Stimulated activated memory B cell treated with anti-CD40 and anti-IgM and Interleukin-4, amounts not matched to agents 10 μg/mL and 1 μg/mL and 100 μg/mL, for 72 hours (primary cell): ENCODE data around the gene PHACTR4.

Experiments
- ATAC-seq: fragments of 150-1000 bp; cut with Tn5 transposase; 2 replicates; pipeline ENCODE4 v1.10.0; 2021
- H3K27ac Mint-ChIP-seq: one replicate; pipeline ENCODE4 v1.8.0; 2022; ENCODE audit warnings: mild to moderate bottlenecking, mixed read lengths
- H3K27me3 Mint-ChIP-seq: one replicate; pipeline ENCODE4 v1.8.0; 2022; ENCODE audit warnings: mixed read lengths
- H3K36me3 Mint-ChIP-seq: one replicate; pipeline ENCODE4 v1.8.0; 2022; ENCODE audit warnings: mixed read lengths
- H3K4me1 Mint-ChIP-seq: one replicate; pipeline ENCODE4 v1.8.0; 2022; ENCODE audit warnings: mixed read lengths
- H3K4me3 Mint-ChIP-seq: one replicate; pipeline ENCODE4 v1.8.0; 2022; ENCODE audit warnings: mild to moderate bottlenecking, moderate library complexity, mixed read lengths
- H3K9me3 Mint-ChIP-seq: one replicate; pipeline ENCODE4 v1.8.0; 2022; ENCODE audit warnings: mixed read lengths

PHACTR4 gene

GRCh38 chr1:28480308-28480707 is 110.8 kb downstream of the PHACTR4 start:
- H3K4me3 Mint-ChIP-seq = no peak overlapping the region
- no peak overlapping the region for H3K27ac Mint-ChIP-seq
- no peak for ATAC-seq
- no peaks in the 10 kb centered on the region for H3K4me1 Mint-ChIP-seq
- H3K27me3 Mint-ChIP-seq = no peaks in the 10 kb centered on the region
- H3K9me3 Mint-ChIP-seq = no peaks in the 10 kb centered on the region
- peaks cover 29% of the 10 kb centered on the region for H3K36me3 Mint-ChIP-seq

DNA sequence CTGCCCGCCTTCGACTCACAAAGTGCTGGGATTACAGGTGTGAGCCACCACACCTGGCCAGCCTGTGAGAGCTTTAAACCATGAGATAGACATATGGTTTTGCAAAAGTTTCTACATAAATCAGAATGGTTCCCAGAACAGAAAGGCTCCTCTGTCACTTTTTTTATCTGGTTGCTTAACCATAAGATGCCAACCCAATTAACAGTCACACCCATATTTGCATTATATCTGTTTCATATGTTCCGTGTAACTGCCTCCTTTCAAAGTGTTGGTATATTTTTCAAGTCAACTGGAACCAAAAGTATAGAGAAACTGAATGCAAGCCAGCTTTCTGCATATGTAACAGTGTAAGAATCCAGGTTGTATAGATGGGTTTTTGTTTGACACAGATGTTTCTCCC is 112.6 kb downstream of the PHACTR4 start:
- H3K27me3 Mint-ChIP-seq = no peaks in the 10 kb centered on the region
- no peak for ATAC-seq
- peaks cover 29% of the 10 kb centered on the region for H3K36me3 Mint-ChIP-seq

GRCh38 chr1:28482702-28483101 is 113.2 kb downstream of the PHACTR4 start:
- no peaks in the 10 kb centered on the region for H3K9me3 Mint-ChIP-seq
- no peaks in the 10 kb centered on the region for H3K4me1 Mint-ChIP-seq
- no peak for ATAC-seq
- no peaks in the 10 kb centered on the region for H3K27me3 Mint-ChIP-seq
- H3K4me3 Mint-ChIP-seq = no peak overlapping the region
- peaks cover 26% of the 10 kb centered on the region for H3K36me3 Mint-ChIP-seq
- H3K27ac Mint-ChIP-seq = no peak overlapping the region

More for the DNA sequence above, 112.6 kb downstream of the PHACTR4 start:
- no peak overlapping the region for H3K27ac Mint-ChIP-seq
- no peaks in the 10 kb centered on the region for H3K9me3 Mint-ChIP-seq
- H3K4me1 Mint-ChIP-seq = no peaks in the 10 kb centered on the region
- H3K4me3 Mint-ChIP-seq = no peak overlapping the region

GRCh38 chr1:28494737-28495136 is 125.2 kb downstream of the PHACTR4 start:
- peak overlapping the region; percentile 18 for H3K27ac Mint-ChIP-seq
- peaks cover 39% of the 10 kb centered on the region for H3K36me3 Mint-ChIP-seq
- no peaks in the 10 kb centered on the region for H3K4me1 Mint-ChIP-seq
- H3K27me3 Mint-ChIP-seq = no peaks in the 10 kb centered on the region
- no peaks in the 10 kb centered on the region for H3K9me3 Mint-ChIP-seq
- no peak for ATAC-seq
- H3K4me3 Mint-ChIP-seq = no peak overlapping the region

DNA sequence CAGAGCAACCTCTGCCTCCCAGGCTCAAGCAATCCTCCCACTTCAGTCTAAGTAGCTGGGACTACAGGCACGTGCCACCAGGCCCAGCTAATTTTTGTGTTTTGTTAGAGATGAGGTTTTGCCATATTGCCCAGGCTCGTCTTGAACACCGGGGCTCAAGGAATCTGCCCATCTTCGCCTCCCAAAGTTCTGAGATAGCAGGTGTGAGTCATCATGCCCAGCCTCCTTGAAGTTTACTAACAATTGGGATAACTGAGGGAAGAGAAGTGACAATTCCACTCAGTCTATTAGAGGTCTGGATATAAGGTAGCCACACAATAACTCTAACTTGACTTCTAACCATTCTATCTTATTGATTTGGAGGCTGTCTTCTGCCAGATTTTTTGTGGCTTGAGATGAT is 130.0 kb downstream of the PHACTR4 start:
- H3K4me3 Mint-ChIP-seq = no peak overlapping the region
- H3K9me3 Mint-ChIP-seq = no peaks in the 10 kb centered on the region
- H3K4me1 Mint-ChIP-seq = no peaks in the 10 kb centered on the region
- H3K27me3 Mint-ChIP-seq = no peaks in the 10 kb centered on the region
- no peak overlapping the region for H3K27ac Mint-ChIP-seq
- no peak for ATAC-seq
- H3K36me3 Mint-ChIP-seq = peaks cover 20% of the 10 kb centered on the region

- Mint-ChIP-seq H3K4me3 (no peak overlapping the region), H3K36me3 (peaks cover 21% of the 10 kb centered on the region), H3K9me3 (no peaks in the 10 kb centered on the region), H3K4me1 (peaks cover 7% of the 10 kb centered on the region), H3K27ac (peak overlapping the region; percentile 2), H3K27me3 (no peaks in the 10 kb centered on the region)
- no peak for ATAC-seq
These were observed 132.4 kb downstream of the PHACTR4 start for GRCh38 chr1:28501925-28502324.

- H3K27me3 Mint-ChIP-seq = no peaks in the 10 kb centered on the region
- no peak for ATAC-seq
- H3K27ac Mint-ChIP-seq = no peak overlapping the region
- peaks cover 31% of the 10 kb centered on the region for H3K36me3 Mint-ChIP-seq
- H3K4me3 Mint-ChIP-seq = no peak overlapping the region
- peaks cover 7% of the 10 kb centered on the region for H3K4me1 Mint-ChIP-seq
- H3K9me3 Mint-ChIP-seq = no peaks in the 10 kb centered on the region
These were observed 133.6 kb downstream of the PHACTR4 start for GRCh38 chr1:28503117-28503516.

- Mint-ChIP-seq H3K4me3 (peak within 1 kb of the TSS; percentile 95), H3K4me1 (peaks cover 30% of the 10 kb centered on the region), H3K9me3 (no peaks in the 10 kb centered on the region), H3K27ac (peak within 1 kb of the TSS; percentile 99), H3K36me3 (peaks cover 52% of the 10 kb centered on the region), H3K27me3 (no peaks in the 10 kb centered on the region)
- ATAC-seq = peak; percentile 95
These were observed 136.1 kb downstream of the PHACTR4 start, which contains the start of gene RCC1 for GRCh38 chr1:28505406-28506187. Gene RCC1 (plus strand): TSS chr1:28506043. CDS start chr1:28529867, 23,824 bp downstream.

GRCh38 chr1:28506907-28507246 is 137.3 kb downstream of the PHACTR4 start:
- Mint-ChIP-seq H3K4me3 (peak overlapping the region; percentile 95), H3K36me3 (peaks cover 65% of the 10 kb centered on the region), H3K27ac (peak overlapping the region; percentile 99), H3K27me3 (no peaks in the 10 kb centered on the region), H3K4me1 (peaks cover 37% of the 10 kb centered on the region), H3K9me3 (no peaks in the 10 kb centered on the region)
- no peak for ATAC-seq

DNA sequence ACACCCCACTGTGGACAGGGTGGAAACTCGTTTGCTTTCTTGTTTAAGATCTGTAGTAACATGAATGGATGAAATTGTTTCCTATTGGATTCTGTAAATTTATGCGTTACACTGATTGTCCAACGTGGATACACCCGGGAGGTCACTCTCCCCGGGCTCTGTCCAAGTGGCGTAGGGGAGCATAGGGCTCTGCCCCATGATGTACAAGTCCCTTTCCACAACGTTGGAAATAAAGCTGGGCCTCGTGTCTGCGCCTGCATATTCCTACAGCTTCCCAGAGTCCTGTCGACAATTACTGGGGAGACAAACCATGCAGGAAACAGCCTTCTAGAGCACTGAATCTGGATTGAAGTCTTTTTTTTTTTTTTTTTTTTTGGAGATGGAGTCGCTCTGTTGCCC is 137.7 kb downstream of the PHACTR4 start:
- H3K27me3 Mint-ChIP-seq = no peaks in the 10 kb centered on the region
- ATAC-seq = no peak
- H3K4me3 Mint-ChIP-seq = peak overlapping the region; percentile 95
- peak overlapping the region; percentile 99 for H3K27ac Mint-ChIP-seq
- H3K9me3 Mint-ChIP-seq = no peaks in the 10 kb centered on the region
- peaks cover 69% of the 10 kb centered on the region for H3K36me3 Mint-ChIP-seq
- H3K4me1 Mint-ChIP-seq = peaks cover 41% of the 10 kb centered on the region

DNA sequence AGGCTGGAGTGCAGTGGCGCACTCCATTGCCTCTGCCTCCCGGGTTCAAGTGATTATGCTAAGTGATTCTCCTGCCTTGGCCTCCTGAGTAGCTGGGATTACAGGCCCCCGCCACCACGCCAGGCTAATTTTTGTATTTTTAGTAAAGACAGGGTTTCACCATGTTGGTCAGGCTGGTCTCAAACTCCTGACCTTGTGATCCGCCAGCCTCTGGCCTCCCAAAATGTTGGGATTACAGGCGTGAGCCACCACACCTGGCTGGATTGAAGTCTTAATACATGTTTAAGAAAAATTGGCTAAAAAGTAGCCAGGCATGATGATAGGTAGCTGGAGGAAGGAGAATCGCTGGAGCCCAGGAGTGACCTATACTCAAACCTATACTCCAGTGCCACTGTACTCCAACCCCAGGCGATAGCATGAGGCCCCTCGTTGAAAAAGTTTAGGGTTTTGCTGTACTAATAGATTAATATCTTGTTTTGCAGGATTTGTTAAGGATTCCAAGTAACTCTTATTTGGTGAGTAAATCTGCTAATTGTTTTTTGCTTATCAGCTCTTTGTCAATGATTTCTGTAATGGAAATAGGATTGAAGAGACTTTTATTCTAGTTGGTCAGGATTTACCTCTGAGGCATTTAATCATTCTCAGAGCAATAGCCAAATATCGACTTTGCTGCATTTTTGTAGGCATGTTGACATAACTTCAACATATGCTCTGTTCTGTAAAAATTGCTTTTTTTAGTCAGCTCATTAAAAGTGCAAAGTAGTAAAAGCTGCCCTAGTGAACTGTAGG is 138.3 kb downstream of the PHACTR4 start:
- H3K4me3 Mint-ChIP-seq = peak overlapping the region; percentile 95
- peaks cover 75% of the 10 kb centered on the region for H3K36me3 Mint-ChIP-seq
- H3K27me3 Mint-ChIP-seq = no peaks in the 10 kb centered on the region
- no peaks in the 10 kb centered on the region for H3K9me3 Mint-ChIP-seq
- ATAC-seq = no peak
- H3K27ac Mint-ChIP-seq = peak overlapping the region; percentile 99
- peaks cover 47% of the 10 kb centered on the region for H3K4me1 Mint-ChIP-seq

- Mint-ChIP-seq H3K4me1 (peaks cover 49% of the 10 kb centered on the region), H3K27ac (peak overlapping the region; percentile 99), H3K4me3 (peak overlapping the region; percentile 95), H3K9me3 (no peaks in the 10 kb centered on the region), H3K36me3 (peaks cover 80% of the 10 kb centered on the region), H3K27me3 (no peaks in the 10 kb centered on the region)
- ATAC-seq = no peak
These were observed 138.9 kb downstream of the PHACTR4 start for GRCh38 chr1:28508435-28508754.

GRCh38 chr1:28509705-28510272 is 140.2 kb downstream of the PHACTR4 start:
- Mint-ChIP-seq H3K4me1 (peaks cover 49% of the 10 kb centered on the region), H3K4me3 (peak overlapping the region; percentile 95), H3K27me3 (no peaks in the 10 kb centered on the region), H3K9me3 (no peaks in the 10 kb centered on the region), H3K27ac (peak overlapping the region; percentile 99), H3K36me3 (peaks cover 88% of the 10 kb centered on the region)
- ATAC-seq = no peak

- Mint-ChIP-seq H3K27ac (peak overlapping the region; percentile 99), H3K4me1 (peaks cover 47% of the 10 kb centered on the region), H3K36me3 (peaks cover 90% of the 10 kb centered on the region), H3K4me3 (peak overlapping the region; percentile 95), H3K9me3 (no peaks in the 10 kb centered on the region), H3K27me3 (no peaks in the 10 kb centered on the region)
- no peak for ATAC-seq
These were observed 140.9 kb downstream of the PHACTR4 start for GRCh38 chr1:28510273-28510969.

DNA sequence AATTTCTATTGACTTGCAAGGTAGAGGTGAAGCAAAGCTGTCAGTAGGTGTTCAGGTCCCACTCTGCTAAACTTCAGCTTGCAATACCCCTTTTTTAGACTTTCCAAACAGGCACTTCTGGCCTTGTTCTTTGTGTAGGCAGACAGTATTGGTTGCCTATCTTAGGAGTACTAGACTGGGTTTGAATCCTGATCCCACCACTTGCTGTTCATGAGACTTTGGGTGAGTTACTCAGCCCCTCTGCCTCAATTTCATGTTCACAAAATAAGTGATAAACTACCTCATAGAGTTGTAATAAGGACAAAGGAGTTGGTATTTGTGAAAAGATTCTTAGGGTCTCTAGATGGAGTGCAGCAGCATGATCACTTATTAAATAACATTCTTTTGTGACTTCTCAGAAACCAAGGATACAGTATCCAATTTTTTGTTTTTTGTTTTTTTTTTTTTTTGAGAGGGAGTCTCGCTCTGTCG is 141.5 kb downstream of the PHACTR4 start:
- Mint-ChIP-seq H3K27me3 (no peaks in the 10 kb centered on the region), H3K27ac (peak overlapping the region; percentile 99), H3K4me1 (peaks cover 42% of the 10 kb centered on the region), H3K36me3 (peaks cover 84% of the 10 kb centered on the region), H3K4me3 (peak overlapping the region; percentile 95), H3K9me3 (no peaks in the 10 kb centered on the region)
- ATAC-seq = no peak
